Dendritic cell treated with granulocyte-macrophage colony-stimulating factor and Interleukin-4, amounts not matched to agents 40 ng/mL and 50 ng/mL, for 4 days (primary cell): ENCODE data around the gene BTRC.
"Not testable (repeated sequence)": the region's sequence is repeated elsewhere in the genome, so short reads cannot be mapped to it uniquely, and the experiment has no call there.

Source experiments
- H3K27ac Mint-ChIP-seq: one replicate; pipeline ENCODE4 v1.8.0; 2022; ENCODE audit warnings: mild to moderate bottlenecking, mixed read lengths
- H3K27me3 Mint-ChIP-seq: one replicate; pipeline ENCODE4 v1.8.0; 2022; ENCODE audit warnings: mild to moderate bottlenecking, mixed read lengths
- H3K36me3 Mint-ChIP-seq: one replicate; pipeline ENCODE4 v1.8.0; 2022; ENCODE audit warnings: low read depth, mixed read lengths
- H3K4me1 Mint-ChIP-seq: one replicate; pipeline ENCODE4 v1.8.0; 2022; ENCODE audit warnings: low read depth, mixed read lengths
- H3K4me3 Mint-ChIP-seq: one replicate; pipeline ENCODE4 v1.8.0; 2022; ENCODE audit warnings: mild to moderate bottlenecking, moderate library complexity, mixed read lengths
- H3K9me3 Mint-ChIP-seq: one replicate; pipeline ENCODE4 v1.8.0; 2022; ENCODE audit warnings: mixed read lengths
- intact Hi-C: fragments of 100-400 bp; cut with micrococcal nuclease; formaldehyde crosslinking; loops from one replicate; pipeline ENCODE4 v1.15.0; 2022

The BTRC gene

DNA sequence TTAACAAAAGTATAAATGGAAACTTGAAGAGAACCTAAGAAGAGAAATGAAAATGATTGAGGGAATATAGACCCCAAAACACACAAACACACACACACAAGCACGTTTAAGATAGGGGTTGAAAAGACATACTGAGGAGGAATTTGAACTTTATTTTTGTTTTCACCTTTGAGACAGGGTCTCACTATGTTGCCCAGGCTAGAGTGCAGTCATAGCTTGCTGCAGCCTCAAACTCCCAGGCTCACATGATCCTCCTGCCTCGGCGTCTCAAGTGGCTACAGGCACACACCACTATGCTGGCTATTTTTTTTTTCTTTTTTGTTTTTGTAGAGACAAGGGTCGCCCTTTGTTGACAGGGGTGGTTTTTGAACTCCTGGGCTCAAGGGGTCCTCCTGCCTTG, 4.0 kb downstream of the BTRC start:
- intact Hi-C loops, result loop anchor here (10.0 kb wide), 1 partner anchor 887 kb away; the partner anchor contains the start of genes GBF1 and PITX3
- H3K4me3 Mint-ChIP-seq, result no peak overlapping the region

DNA sequence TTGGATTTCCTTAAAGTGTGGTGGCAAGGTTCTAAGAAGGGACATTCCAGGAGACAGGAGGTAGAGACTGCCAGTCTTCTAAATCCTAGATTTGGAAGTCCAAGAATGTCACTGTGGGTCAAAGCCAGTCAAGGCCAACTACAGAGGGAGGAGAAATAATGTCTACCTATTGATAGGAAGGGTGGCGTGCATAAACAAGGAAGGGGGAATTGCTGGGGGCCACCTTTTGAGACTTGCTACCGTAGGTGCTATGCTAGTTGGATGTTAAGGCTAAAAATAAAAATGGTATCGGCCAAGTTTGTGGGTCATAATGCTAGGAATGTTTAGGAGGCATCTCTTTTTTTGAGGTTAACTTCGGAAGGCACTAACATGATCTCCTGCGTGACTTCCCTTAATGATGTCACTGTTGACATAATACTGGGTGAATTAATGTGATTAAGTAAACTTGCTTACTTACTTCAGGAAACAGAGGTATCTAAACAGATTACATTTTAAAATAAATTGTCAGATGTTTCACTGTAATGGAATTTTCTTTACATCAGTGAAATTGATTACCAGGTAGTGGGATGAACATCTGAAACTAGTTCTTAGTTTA, 4.8 kb downstream of the BTRC start:
- intact Hi-C loops, result loop anchor here (10.0 kb wide), 1 partner anchor 886 kb away; the partner anchor contains the start of genes GBF1 and PITX3
- Mint-ChIP-seq H3K36me3 (peaks cover 30% of the 10 kb centered on the region), H3K9me3 (no peaks in the 10 kb centered on the region), H3K27ac (no peak overlapping the region), H3K27me3 (no peaks in the 10 kb centered on the region), H3K4me1 (peaks cover 12% of the 10 kb centered on the region), H3K4me3 (no peak overlapping the region)

More for the DNA sequence above, 4.0 kb downstream of the BTRC start:
- H3K27me3 Mint-ChIP-seq, result no peaks in the 10 kb centered on the region
- no peaks in the 10 kb centered on the region for H3K9me3 Mint-ChIP-seq
- H3K27ac Mint-ChIP-seq, result no peak overlapping the region
- H3K4me1 Mint-ChIP-seq, result peaks cover 12% of the 10 kb centered on the region
- peaks cover 31% of the 10 kb centered on the region for H3K36me3 Mint-ChIP-seq

DNA sequence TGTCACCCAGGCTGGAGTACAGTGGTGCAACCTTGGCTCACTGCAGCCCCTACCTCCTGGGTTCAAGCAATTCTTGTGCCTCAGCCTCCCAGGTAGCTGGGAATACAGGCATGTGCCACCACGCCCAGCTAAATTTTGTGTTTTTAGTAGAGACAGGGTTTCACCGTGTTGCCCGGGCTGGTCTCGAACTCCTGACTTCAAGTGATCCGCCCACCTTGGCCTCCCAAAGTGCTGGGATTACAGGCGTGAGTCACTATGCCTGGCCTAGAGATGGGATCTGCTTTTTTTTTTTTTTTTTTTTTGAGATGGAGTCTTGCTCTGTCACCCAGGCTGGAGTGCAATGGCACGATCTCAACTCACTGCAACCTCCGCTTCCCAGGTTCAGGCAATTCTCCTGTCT, 6.1 kb downstream of the BTRC start:
- H3K27ac Mint-ChIP-seq, H3K4me1 Mint-ChIP-seq, H3K9me3 Mint-ChIP-seq, intact Hi-C loops, H3K4me3 Mint-ChIP-seq, H3K27me3 Mint-ChIP-seq: not testable (repeated sequence)
- H3K36me3 Mint-ChIP-seq, result peaks cover 21% of the 10 kb centered on the region

DNA sequence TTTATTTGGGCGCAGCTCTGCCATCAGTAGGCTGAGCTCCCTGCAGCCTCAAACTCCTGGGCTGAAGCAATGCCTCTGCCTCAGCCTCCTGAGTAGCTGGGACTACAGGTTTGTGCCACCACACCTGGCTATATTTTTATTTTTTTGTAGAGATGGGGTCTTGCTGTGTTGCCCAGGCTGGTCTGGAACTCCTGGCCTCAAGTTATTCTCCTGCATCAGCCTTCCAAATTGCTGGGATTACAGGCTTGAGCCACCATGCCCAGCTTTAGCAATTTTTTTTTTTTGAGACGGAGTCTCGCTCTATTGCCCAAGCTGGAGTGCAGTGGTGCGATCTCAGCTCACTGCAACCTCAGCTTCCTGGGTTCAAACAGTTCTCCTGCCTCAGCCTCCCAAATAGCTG, 6.9 kb downstream of the BTRC start:
- H3K27ac Mint-ChIP-seq, H3K9me3 Mint-ChIP-seq, H3K4me1 Mint-ChIP-seq, intact Hi-C loops, H3K27me3 Mint-ChIP-seq, H3K4me3 Mint-ChIP-seq: not testable (repeated sequence)
- peaks cover 22% of the 10 kb centered on the region for H3K36me3 Mint-ChIP-seq

DNA sequence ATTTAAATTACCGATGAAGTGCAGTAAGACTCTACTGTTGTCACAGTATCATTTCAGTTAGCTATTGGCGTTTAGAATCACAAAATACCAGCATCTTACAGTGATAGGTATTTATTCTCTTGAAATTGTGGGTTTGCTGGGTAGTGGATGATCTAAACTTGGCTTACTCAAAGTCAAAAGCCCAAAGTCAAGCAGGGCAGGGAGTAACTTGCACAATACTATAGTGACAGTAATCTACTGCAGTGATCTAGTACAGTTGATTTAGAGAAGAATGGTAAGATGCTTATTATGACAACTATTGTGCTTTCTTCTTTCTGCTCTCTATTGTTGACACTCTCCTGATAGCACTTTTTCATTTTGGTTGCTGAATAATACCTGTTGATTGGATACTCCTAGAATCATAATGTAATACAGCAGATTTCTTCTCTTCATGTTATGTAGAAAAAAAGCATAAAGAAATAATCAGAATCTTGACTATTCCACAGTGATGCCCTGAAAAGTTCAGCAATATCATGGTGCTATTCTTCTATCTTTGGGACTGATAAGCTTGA, 10.0 kb downstream of the BTRC start:
- H3K4me3 Mint-ChIP-seq, result no peak overlapping the region
- H3K27ac Mint-ChIP-seq, result no peak overlapping the region
- no peaks in the 10 kb centered on the region for H3K27me3 Mint-ChIP-seq
- H3K9me3 Mint-ChIP-seq, result no peaks in the 10 kb centered on the region
- no peaks in the 10 kb centered on the region for H3K4me1 Mint-ChIP-seq
- peaks cover 21% of the 10 kb centered on the region for H3K36me3 Mint-ChIP-seq
- intact Hi-C loops, result no loop called here

DNA sequence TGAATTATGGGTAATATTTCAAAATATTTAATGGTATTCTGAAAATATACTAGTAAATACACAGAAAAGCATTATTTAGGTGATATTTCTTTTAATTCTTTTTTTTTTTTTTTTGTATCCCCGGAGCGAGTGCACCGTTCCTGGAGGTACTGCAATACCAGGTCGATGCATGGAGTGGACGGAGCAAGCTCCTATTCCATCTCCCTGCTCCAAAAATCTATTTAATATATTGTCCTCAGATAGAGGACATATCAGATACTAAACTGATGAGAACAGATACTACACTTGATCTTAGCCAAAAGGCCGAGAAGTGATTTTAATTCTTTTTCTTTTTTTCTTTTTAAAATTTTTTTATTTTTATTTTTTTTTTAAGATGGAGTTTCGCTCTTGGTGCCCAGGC, 10.8 kb downstream of the BTRC start:
- no peaks in the 10 kb centered on the region for H3K27me3 Mint-ChIP-seq
- intact Hi-C loops, result no loop called here

DNA sequence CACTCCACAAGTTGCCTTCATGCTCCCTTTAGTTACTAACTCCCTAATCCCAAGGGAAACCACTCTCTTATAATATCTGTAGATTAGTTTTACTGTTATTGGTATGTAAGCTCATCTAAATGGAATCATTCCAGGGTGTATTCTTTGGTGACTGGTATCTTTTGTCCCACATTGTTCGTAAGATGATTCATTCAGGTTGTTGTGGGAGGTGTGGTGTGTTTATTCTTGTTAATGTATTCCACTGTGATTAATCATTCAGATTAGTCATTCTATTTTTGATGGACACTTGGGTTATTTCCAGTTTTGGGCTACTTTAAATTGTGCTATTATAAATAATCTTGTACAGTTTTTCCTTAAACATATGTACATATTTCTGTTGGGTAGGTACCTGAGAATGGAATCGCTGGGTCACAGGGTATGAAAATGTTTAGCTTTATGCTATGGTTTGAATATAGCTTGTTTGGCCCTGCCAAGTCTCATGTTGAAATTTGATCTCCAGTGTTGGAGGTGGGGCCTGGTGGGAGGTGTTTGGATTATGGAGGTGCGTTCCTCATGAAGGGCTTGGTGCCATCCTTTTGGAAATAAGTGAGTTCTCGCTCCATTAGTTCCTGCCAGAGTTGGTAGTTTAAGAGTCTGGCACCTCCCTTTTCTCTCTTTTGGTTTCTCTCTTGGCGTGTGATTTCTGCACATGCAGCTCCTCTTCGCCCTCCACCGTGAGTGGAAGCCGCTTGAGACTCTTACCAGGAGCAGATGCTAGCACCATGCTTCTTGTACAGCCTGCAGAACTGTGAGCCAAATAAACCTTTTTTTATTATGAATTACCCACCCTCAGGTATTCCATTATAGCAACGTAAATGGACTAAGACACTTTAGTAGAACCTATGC, 13.8 kb downstream of the BTRC start:
- no peaks in the 10 kb centered on the region for H3K27me3 Mint-ChIP-seq
- H3K4me1 Mint-ChIP-seq, result peaks cover 4% of the 10 kb centered on the region
- no peak overlapping the region for H3K27ac Mint-ChIP-seq
- H3K4me3 Mint-ChIP-seq, result no peak overlapping the region
- peaks cover 29% of the 10 kb centered on the region for H3K36me3 Mint-ChIP-seq
- H3K9me3 Mint-ChIP-seq, result no peaks in the 10 kb centered on the region
- intact Hi-C loops, result no loop called here

More for the DNA sequence above, 10.8 kb downstream of the BTRC start:
- H3K4me1 Mint-ChIP-seq, result peaks cover 4% of the 10 kb centered on the region
- peaks cover 23% of the 10 kb centered on the region for H3K36me3 Mint-ChIP-seq
- H3K27ac Mint-ChIP-seq, result no peak overlapping the region
- H3K4me3 Mint-ChIP-seq, result no peak overlapping the region
- no peaks in the 10 kb centered on the region for H3K9me3 Mint-ChIP-seq

DNA sequence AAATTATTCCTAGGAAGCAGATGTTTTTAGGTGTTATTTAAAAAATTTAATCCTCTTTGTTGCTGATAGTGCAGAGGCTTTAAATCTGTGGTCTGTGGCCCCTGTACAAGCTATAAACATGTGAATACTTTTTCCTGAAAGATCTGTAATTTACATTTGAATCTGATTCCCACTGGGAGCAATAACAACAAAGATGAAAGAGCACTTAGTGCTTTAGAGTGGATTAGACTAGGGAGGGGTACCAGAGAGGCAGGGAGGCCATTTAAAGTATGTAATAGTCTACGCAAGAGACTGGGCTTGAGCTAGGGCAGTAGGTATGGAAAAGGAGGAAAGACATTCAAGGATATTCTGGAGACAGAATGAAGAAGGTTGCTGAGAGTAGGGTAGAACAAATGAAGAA, 19.1 kb downstream of the BTRC start:
- Mint-ChIP-seq H3K27me3 (no peaks in the 10 kb centered on the region), H3K4me1 (peaks cover 17% of the 10 kb centered on the region), H3K9me3 (no peaks in the 10 kb centered on the region), H3K4me3 (no peak overlapping the region), H3K27ac (no peak overlapping the region), H3K36me3 (peaks cover 47% of the 10 kb centered on the region)
- intact Hi-C loops, result no loop called here

DNA sequence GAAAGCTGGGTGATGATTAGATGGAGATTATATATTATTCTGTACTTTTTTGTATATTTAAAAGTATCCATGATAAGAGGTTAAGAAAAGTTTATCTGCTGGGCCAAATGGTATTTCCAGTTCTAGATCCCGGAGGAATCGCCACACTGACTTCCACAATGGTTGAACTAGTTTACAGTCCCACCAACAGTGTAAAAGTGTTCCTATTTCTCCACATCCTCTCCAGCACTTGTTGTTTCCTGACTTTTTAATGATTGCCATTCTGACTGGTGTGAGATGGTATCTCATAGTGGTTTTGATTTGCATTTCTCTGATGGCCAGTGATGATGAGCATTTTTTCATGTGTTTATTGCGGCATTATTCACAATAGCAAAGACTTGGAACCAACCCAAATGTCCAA, 20.0 kb downstream of the BTRC start:
- peaks cover 17% of the 10 kb centered on the region for H3K4me1 Mint-ChIP-seq
- H3K4me3 Mint-ChIP-seq, intact Hi-C loops, H3K9me3 Mint-ChIP-seq, H3K27ac Mint-ChIP-seq, H3K27me3 Mint-ChIP-seq: not testable (repeated sequence)
- peaks cover 47% of the 10 kb centered on the region for H3K36me3 Mint-ChIP-seq

DNA sequence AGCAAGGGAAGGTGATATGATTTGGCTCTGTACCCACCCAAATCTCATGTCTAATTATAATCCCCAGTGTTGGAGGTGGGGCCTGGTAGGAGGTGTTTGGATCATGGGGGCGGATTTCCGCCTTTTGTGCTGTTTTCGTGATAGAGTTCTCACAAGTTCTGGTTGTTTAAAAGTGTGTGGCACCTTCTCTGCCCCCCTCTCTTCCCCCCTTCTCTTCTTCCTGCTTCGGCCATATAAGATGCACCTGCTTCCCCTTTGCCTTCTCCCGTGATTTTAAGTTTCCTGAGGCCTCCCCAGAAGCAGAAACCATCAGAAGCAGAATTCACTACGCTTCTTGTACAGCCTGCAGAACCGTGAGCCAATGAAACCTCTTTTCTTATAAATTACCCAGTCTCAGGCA, 21.1 kb downstream of the BTRC start:
- no peak overlapping the region for H3K27ac Mint-ChIP-seq
- no peaks in the 10 kb centered on the region for H3K27me3 Mint-ChIP-seq

DNA sequence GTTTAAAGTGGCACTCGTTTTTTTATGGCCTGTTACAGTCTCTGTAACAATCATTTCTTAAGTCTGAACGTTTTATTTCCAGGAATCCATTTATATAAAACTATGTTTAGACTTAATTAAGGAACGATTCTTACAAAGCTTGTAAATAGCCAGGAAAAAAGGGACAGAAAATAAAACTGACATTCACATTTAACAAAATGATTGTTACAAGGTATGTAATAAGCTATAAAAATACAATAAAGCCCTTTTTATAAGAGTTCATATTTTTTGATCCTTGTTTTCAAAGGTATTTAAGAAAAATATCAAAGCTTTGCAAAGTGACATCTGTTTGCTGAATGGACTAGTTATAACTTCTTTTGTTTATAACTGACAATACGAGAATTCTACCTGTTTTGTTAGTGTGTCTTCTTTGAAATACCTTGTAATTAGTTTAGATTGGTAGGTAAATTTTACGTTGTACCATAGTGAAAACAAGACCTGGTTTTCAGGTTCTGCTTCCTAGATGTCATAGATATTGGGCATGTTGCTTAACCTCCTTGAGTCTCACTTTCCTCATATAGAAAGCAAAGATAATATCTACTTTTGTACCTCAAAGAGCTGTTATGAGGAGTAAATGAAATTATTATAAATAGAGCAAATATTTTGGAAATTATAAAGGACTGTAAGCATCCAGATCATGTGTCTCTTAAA, 25.8 kb downstream of the BTRC start:
- peaks cover 16% of the 10 kb centered on the region for H3K36me3 Mint-ChIP-seq
- H3K4me3 Mint-ChIP-seq, result no peak overlapping the region
- intact Hi-C loops, result no loop called here
- H3K27ac Mint-ChIP-seq, result no peak overlapping the region
- no peaks in the 10 kb centered on the region for H3K9me3 Mint-ChIP-seq
- no peaks in the 10 kb centered on the region for H3K27me3 Mint-ChIP-seq
- peaks cover 16% of the 10 kb centered on the region for H3K4me1 Mint-ChIP-seq

More for the DNA sequence above, 21.1 kb downstream of the BTRC start:
- Mint-ChIP-seq H3K36me3 (peaks cover 42% of the 10 kb centered on the region), H3K4me3 (no peak overlapping the region), H3K9me3 (no peaks in the 10 kb centered on the region), H3K4me1 (peaks cover 13% of the 10 kb centered on the region)
- intact Hi-C loops, result no loop called here

DNA sequence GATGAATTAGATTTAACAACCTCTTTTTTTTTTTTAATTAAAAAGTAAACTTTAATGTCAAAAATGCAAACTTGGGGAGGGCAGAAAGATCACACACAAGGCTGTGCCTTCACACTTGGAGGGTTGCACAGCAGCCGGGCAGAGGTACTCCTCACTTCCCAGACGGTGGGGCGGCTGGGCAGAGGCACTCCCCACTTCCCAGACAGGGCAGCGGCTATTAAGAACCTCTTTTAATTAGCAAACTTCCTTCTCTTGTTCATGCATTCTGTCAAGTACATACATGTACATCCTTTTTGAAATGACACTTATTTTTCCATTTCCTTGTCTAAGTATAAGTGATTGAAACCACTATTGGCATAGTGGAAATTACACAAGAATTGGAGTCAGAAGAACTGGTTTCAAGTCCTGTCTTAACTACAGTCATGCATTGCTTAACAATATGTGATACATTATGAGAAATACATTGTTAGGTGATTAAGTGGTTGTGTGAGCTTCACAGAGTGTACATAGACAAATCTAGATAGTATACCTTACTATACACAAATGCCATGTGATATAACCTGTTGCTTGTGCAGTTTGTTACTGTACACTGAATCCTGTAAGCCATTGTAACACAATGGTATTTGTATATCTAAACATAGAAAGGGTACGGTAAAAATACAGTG, 26.5 kb downstream of the BTRC start:
- H3K27me3 Mint-ChIP-seq, result no peaks in the 10 kb centered on the region
- no peak overlapping the region for H3K27ac Mint-ChIP-seq
- H3K36me3 Mint-ChIP-seq, result peaks cover 9% of the 10 kb centered on the region
- no peak overlapping the region for H3K4me3 Mint-ChIP-seq
- intact Hi-C loops, result no loop called here
- no peaks in the 10 kb centered on the region for H3K9me3 Mint-ChIP-seq
- peaks cover 9% of the 10 kb centered on the region for H3K4me1 Mint-ChIP-seq

DNA sequence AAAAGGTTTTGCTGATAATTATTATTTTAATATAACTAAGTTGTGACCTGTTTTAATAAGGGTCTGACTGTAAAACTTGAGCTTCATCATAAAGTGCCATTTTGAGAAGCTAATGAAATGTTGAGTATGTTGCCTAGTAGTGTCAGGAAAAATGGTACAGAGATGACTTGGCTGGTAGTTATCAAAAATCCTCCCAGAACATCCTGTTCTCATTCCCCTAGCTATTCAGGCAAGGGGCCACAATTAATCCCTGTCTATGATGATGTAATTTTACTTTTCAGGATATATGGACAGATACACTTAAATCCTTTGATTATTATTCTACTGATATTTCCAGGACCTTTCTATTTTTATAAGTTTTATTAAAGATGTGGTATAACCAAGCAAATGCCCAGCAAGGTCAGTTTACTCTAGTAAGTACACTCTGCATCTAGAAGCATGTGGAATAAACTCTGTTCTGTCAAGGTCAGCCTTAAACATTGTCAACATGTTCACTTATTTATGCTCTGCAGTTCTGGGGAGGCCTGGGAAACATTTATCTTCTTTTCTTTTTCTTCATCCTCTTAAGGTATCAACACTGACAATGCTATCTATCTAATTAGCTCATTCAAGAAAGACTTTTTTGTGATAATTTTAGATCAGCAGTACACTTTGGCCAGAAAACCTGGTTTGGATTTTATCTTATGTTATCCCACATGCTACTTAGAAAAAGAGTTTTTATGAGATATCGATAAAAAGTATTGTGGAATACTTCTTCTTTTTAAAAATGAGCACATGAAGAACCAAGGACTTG, 32.1 kb downstream of the BTRC start:
- intact Hi-C loops, result no loop called here
- Mint-ChIP-seq H3K4me3 (no peak overlapping the region), H3K27me3 (no peaks in the 10 kb centered on the region), H3K27ac (no peak overlapping the region), H3K4me1 (no peaks in the 10 kb centered on the region), H3K9me3 (no peaks in the 10 kb centered on the region), H3K36me3 (no peaks in the 10 kb centered on the region)
